IPS-18a (cell line): Measurements from ENCODE around the gene NUCB2.
"Not testable (repeated sequence)": the region's sequence is repeated elsewhere in the genome, so short reads cannot be mapped to it uniquely, and the experiment has no call there.

Experiments
- H3K27ac ChIP-seq: one replicate; pipeline ENCODE4 v1.5.1; 2013; ENCODE audit warnings: low read length
- H3K27me3 ChIP-seq: one replicate; pipeline ENCODE4 v1.6.1; 2013; ENCODE audit warnings: mild to moderate bottlenecking, low read length; ENCODE audit not compliant: control insufficient read depth, insufficient read depth
- H3K36me3 ChIP-seq: one replicate; pipeline ENCODE4 v1.6.1; 2013; ENCODE audit warnings: low read depth, low read length; ENCODE audit not compliant: control insufficient read depth
- H3K4me1 ChIP-seq: one replicate; pipeline ENCODE4 v1.6.1; 2013; ENCODE audit warnings: low read depth, low read length; ENCODE audit not compliant: control insufficient read depth
- H3K4me3 ChIP-seq: one replicate; pipeline ENCODE4 v1.5.1; 2013; ENCODE audit warnings: low read length
- H3K9ac ChIP-seq: one replicate; pipeline ENCODE4 v1.6.1; 2013; ENCODE audit warnings: mild to moderate bottlenecking, low read length, moderate library complexity
- H3K9me3 ChIP-seq: one replicate; pipeline ENCODE4 v1.6.1; 2013; ENCODE audit warnings: low read depth, low read length; ENCODE audit not compliant: control insufficient read depth

Gene NUCB2

GRCh38 chr11:17250561-17251350 lies 25.8 kb upstream of the NUCB2 start:
- no peak overlapping the region for H3K27ac ChIP-seq
- H3K27me3 ChIP-seq: no peaks in the 10 kb centered on the region
- no peak overlapping the region for H3K4me3 ChIP-seq
- no peaks in the 10 kb centered on the region for H3K36me3 ChIP-seq
- H3K9me3 ChIP-seq: no peaks in the 10 kb centered on the region
- no peak overlapping the region for H3K9ac ChIP-seq
- H3K4me1 ChIP-seq: no peaks in the 10 kb centered on the region

GRCh38 chr11:17252704-17253103 lies 23.8 kb upstream of the NUCB2 start:
- H3K4me1 ChIP-seq: no peaks in the 10 kb centered on the region
- H3K27ac ChIP-seq: no peak overlapping the region
- no peaks in the 10 kb centered on the region for H3K27me3 ChIP-seq
- no peak overlapping the region for H3K9ac ChIP-seq
- no peak overlapping the region for H3K4me3 ChIP-seq
- no peaks in the 10 kb centered on the region for H3K36me3 ChIP-seq
- H3K9me3 ChIP-seq: no peaks in the 10 kb centered on the region

- H3K9me3 ChIP-seq: no peaks in the 10 kb centered on the region
- H3K4me3 ChIP-seq: no peak overlapping the region
- no peaks in the 10 kb centered on the region for H3K27me3 ChIP-seq
- H3K9ac ChIP-seq: no peak overlapping the region
- H3K36me3 ChIP-seq: no peaks in the 10 kb centered on the region
- no peak overlapping the region for H3K27ac ChIP-seq
- H3K4me1 ChIP-seq: no peaks in the 10 kb centered on the region
Observed at GRCh38 chr11:17256512-17256911, 20.0 kb upstream of the NUCB2 start.

GRCh38 chr11:17257196-17257595 lies 19.3 kb upstream of the NUCB2 start:
- Histone ChIP-seq H3K4me1 (no peaks in the 10 kb centered on the region), H3K27me3 (no peaks in the 10 kb centered on the region), H3K9me3 (no peaks in the 10 kb centered on the region), H3K27ac (no peak overlapping the region), H3K36me3 (no peaks in the 10 kb centered on the region), H3K9ac (no peak overlapping the region), H3K4me3 (no peak overlapping the region)

GRCh38 chr11:17258670-17259069 lies 17.9 kb upstream of the NUCB2 start:
- Histone ChIP-seq H3K27ac (no peak overlapping the region), H3K36me3 (no peaks in the 10 kb centered on the region), H3K4me1 (no peaks in the 10 kb centered on the region), H3K9me3 (no peaks in the 10 kb centered on the region), H3K27me3 (no peaks in the 10 kb centered on the region), H3K4me3 (no peak overlapping the region), H3K9ac (no peak overlapping the region)

- H3K36me3 ChIP-seq: no peaks in the 10 kb centered on the region
- H3K9me3 ChIP-seq: no peaks in the 10 kb centered on the region
- H3K4me1 ChIP-seq: no peaks in the 10 kb centered on the region
- H3K4me3 ChIP-seq: no peak overlapping the region
- H3K27ac ChIP-seq: no peak overlapping the region
- no peak overlapping the region for H3K9ac ChIP-seq
- no peaks in the 10 kb centered on the region for H3K27me3 ChIP-seq
Observed at GRCh38 chr11:17259519-17259918, 17.0 kb upstream of the NUCB2 start.

- H3K27me3 ChIP-seq: no peaks in the 10 kb centered on the region
- H3K9ac ChIP-seq: no peak overlapping the region
Observed at GRCh38 chr11:17260020-17260419, 16.5 kb upstream of the NUCB2 start.

GRCh38 chr11:17263769-17264168 lies 12.8 kb upstream of the NUCB2 start:
- no peak overlapping the region for H3K9ac ChIP-seq
- H3K27me3 ChIP-seq: no peaks in the 10 kb centered on the region
- no peaks in the 10 kb centered on the region for H3K4me1 ChIP-seq
- no peaks in the 10 kb centered on the region for H3K9me3 ChIP-seq
- H3K36me3 ChIP-seq: no peaks in the 10 kb centered on the region
- no peak overlapping the region for H3K27ac ChIP-seq
- no peak overlapping the region for H3K4me3 ChIP-seq

More at GRCh38 chr11:17260020-17260419, 16.5 kb upstream of the NUCB2 start:
- no peak overlapping the region for H3K27ac ChIP-seq
- no peaks in the 10 kb centered on the region for H3K36me3 ChIP-seq
- no peaks in the 10 kb centered on the region for H3K4me1 ChIP-seq
- no peak overlapping the region for H3K4me3 ChIP-seq
- H3K9me3 ChIP-seq: no peaks in the 10 kb centered on the region

GRCh38 chr11:17266781-17267180 lies 9.8 kb upstream of the NUCB2 start:
- no peaks in the 10 kb centered on the region for H3K9me3 ChIP-seq
- no peak overlapping the region for H3K27ac ChIP-seq
- no peak overlapping the region for H3K9ac ChIP-seq
- no peaks in the 10 kb centered on the region for H3K4me1 ChIP-seq
- H3K36me3 ChIP-seq: no peaks in the 10 kb centered on the region
- no peaks in the 10 kb centered on the region for H3K27me3 ChIP-seq
- no peak overlapping the region for H3K4me3 ChIP-seq

- Histone ChIP-seq H3K9me3 (no peaks in the 10 kb centered on the region), H3K9ac (no peak overlapping the region), H3K4me1 (no peaks in the 10 kb centered on the region), H3K4me3 (no peak overlapping the region), H3K27me3 (no peaks in the 10 kb centered on the region), H3K36me3 (no peaks in the 10 kb centered on the region), H3K27ac (no peak overlapping the region)
Observed at GRCh38 chr11:17267576-17267975, 9.0 kb upstream of the NUCB2 start.

- H3K4me3 ChIP-seq, H3K27ac ChIP-seq: not testable (repeated sequence)
Observed at GRCh38 chr11:17268500-17268899, 8.0 kb upstream of the NUCB2 start.

GRCh38 chr11:17268902-17269301 lies 7.6 kb upstream of the NUCB2 start:
- Histone ChIP-seq H3K9ac (no peak overlapping the region), H3K9me3 (no peaks in the 10 kb centered on the region), H3K36me3 (no peaks in the 10 kb centered on the region), H3K27me3 (no peaks in the 10 kb centered on the region), H3K4me3 (no peak overlapping the region), H3K4me1 (no peaks in the 10 kb centered on the region), H3K27ac (no peak overlapping the region)

More at GRCh38 chr11:17268500-17268899, 8.0 kb upstream of the NUCB2 start:
- H3K9me3 ChIP-seq, H3K36me3 ChIP-seq, H3K4me1 ChIP-seq, H3K27me3 ChIP-seq, H3K9ac ChIP-seq: not testable (repeated sequence)
